HFFc6 (cell line): ENCODE results near the gene ERBB2. TPM values are rescaled to one million over a fixed set of nuclear protein-coding genes. Genes with fewer than 3 reads are reported as not detected.

Source experiments
- DNase-seq: peaks from one replicate; pipeline ENCODE4 v3.0.0-alpha.2; 2018
- H3K27ac Mint-ChIP-seq: 2 replicates; pipeline ENCODE4 v1.8.0; 2020; ENCODE audit warnings: mild to moderate bottlenecking, mixed read lengths
- H3K27me3 Mint-ChIP-seq: 2 replicates; pipeline ENCODE4 v1.8.0; 2021; ENCODE audit warnings: mild to moderate bottlenecking, moderate library complexity, mixed read lengths; ENCODE audit not compliant: insufficient read depth
- H3K36me3 Mint-ChIP-seq: 2 replicates; pipeline ENCODE4 v1.8.0; 2021; ENCODE audit warnings: low read depth, mixed read lengths
- H3K4me1 Mint-ChIP-seq: 2 replicates; pipeline ENCODE4 v1.8.0; 2020; ENCODE audit warnings: low read depth, mixed read lengths
- H3K4me3 Mint-ChIP-seq: 2 replicates; pipeline ENCODE4 v1.8.0; 2020; ENCODE audit warnings: mild to moderate bottlenecking, moderate library complexity, mixed read lengths
- H3K9me3 Mint-ChIP-seq: 2 replicates; pipeline ENCODE4 v1.8.0; 2020; ENCODE audit warnings: mild to moderate bottlenecking, mixed read lengths
- total RNA-seq, 6 experiments: library from RNA; stranded (reverse); fragmentation: NEBNext Ultra II Directional; extraction: Animal tissue kit (Norgen Biotek cat#: 25700); gene quantifications; 2 replicates in 1 of 6; 3 replicates in 5 of 6; pipeline ENCODE4 v1.2.3, GENCODE V29; 2021
- TF ChIP-seq, protein P1 (sequence below): fragments of 200-600 bp; sonication (generic); IDR thresholded peaks from 2 replicates; pipeline ENCODE4 v1.5.0; 2021; ENCODE audit warnings: antibody characterized with exemption, mild to moderate bottlenecking

ERBB2 gene
- total RNA-seq, 6 experiments from 2014 or later, result 51.9 to 67.2 (median 61.0) TPM

- Mint-ChIP-seq H3K36me3 (no peaks in the 10 kb centered on the region), H3K4me3 (no peak overlapping the region), H3K9me3 (no peaks in the 10 kb centered on the region), H3K27me3 (peaks cover 18% of the 10 kb centered on the region), H3K4me1 (peaks cover 9% of the 10 kb centered on the region; the same call in 1 of the 2 replicates), H3K27ac (no peak overlapping the region)
- TF ChIP-seq, protein P1, sequence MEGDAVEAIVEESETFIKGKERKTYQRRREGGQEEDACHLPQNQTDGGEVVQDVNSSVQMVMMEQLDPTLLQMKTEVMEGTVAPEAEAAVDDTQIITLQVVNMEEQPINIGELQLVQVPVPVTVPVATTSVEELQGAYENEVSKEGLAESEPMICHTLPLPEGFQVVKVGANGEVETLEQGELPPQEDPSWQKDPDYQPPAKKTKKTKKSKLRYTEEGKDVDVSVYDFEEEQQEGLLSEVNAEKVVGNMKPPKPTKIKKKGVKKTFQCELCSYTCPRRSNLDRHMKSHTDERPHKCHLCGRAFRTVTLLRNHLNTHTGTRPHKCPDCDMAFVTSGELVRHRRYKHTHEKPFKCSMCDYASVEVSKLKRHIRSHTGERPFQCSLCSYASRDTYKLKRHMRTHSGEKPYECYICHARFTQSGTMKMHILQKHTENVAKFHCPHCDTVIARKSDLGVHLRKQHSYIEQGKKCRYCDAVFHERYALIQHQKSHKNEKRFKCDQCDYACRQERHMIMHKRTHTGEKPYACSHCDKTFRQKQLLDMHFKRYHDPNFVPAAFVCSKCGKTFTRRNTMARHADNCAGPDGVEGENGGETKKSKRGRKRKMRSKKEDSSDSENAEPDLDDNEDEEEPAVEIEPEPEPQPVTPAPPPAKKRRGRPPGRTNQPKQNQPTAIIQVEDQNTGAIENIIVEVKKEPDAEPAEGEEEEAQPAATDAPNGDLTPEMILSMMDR, result no peak
- DNase-seq, result no peak
Observed at GRCh38 chr17:39675390-39676082, 24.3 kb upstream of the ERBB2 start.

GRCh38 chr17:39676198-39676819, 23.6 kb upstream of the ERBB2 start:
- H3K27me3 Mint-ChIP-seq, result peaks cover 14% of the 10 kb centered on the region
- no peak for DNase-seq
- H3K4me1 Mint-ChIP-seq, result peaks cover 9% of the 10 kb centered on the region; the same call in 1 of the 2 replicates
- no peak overlapping the region for H3K4me3 Mint-ChIP-seq
- TF ChIP-seq, protein P1, result no peak
- H3K9me3 Mint-ChIP-seq, result no peaks in the 10 kb centered on the region
- H3K27ac Mint-ChIP-seq, result no peak overlapping the region
- no peaks in the 10 kb centered on the region for H3K36me3 Mint-ChIP-seq

GRCh38 chr17:39677072-39677471, 22.8 kb upstream of the ERBB2 start:
- Mint-ChIP-seq H3K27me3 (peaks cover 9% of the 10 kb centered on the region), H3K27ac (no peak overlapping the region), H3K4me3 (no peak overlapping the region), H3K9me3 (no peaks in the 10 kb centered on the region), H3K4me1 (peaks cover 9% of the 10 kb centered on the region; the same call in 1 of the 2 replicates), H3K36me3 (no peaks in the 10 kb centered on the region)
- DNase-seq, result no peak
- TF ChIP-seq, protein P1, result no peak

- Mint-ChIP-seq H3K36me3 (no peaks in the 10 kb centered on the region), H3K27me3 (peaks cover 4% of the 10 kb centered on the region), H3K27ac (no peak overlapping the region), H3K4me1 (peaks cover 9% of the 10 kb centered on the region; the same call in 1 of the 2 replicates), H3K9me3 (no peaks in the 10 kb centered on the region), H3K4me3 (no peak overlapping the region)
- TF ChIP-seq, protein P1, result no peak
- no peak for DNase-seq
Observed at GRCh38 chr17:39677542-39678339, 22.1 kb upstream of the ERBB2 start.

- Mint-ChIP-seq H3K4me1 (peaks cover 9% of the 10 kb centered on the region; the same call in 1 of the 2 replicates), H3K27ac (no peak overlapping the region), H3K36me3 (no peaks in the 10 kb centered on the region), H3K9me3 (no peaks in the 10 kb centered on the region), H3K4me3 (no peak overlapping the region), H3K27me3 (no peaks in the 10 kb centered on the region)
- no peak for DNase-seq
- TF ChIP-seq, protein P1, result no peak; the same call in 1 of the 2 replicates
Observed at GRCh38 chr17:39678340-39679116, 21.3 kb upstream of the ERBB2 start.
